Ascending aorta (tissue), 2 donors: Measurements from ENCODE around the gene KL. TPM values are rescaled to one million over a fixed set of nuclear protein-coding genes. Genes with fewer than 3 reads are reported as not detected.

Experiments
- DNase-seq, 2 donors: peaks; one replicate each; pipeline ENCODE4 v3.0.0-alpha.2; 2019; ENCODE audit warnings: low spot score in 2 of 2
- H3K27ac ChIP-seq, 2 donors: fragments of 200-600 bp; sonication (generic); one replicate each; pipeline ENCODE4 v1.5.1; 2016 to 2017; ENCODE audit warnings: mild to moderate bottlenecking in 1 of 2
- H3K27me3 ChIP-seq: fragments of 200-600 bp; sonication (generic); one replicate; pipeline ENCODE4 v1.5.1; 2017
- H3K36me3 ChIP-seq, 2 donors: fragments of 200-600 bp; sonication (generic); one replicate each; pipeline ENCODE4 v1.5.1; 2016
- H3K4me1 ChIP-seq, 2 donors: fragments of 200-600 bp; sonication (generic); one replicate each; pipeline ENCODE4 v1.5.1; 2016 to 2017; ENCODE audit warnings: mild to moderate bottlenecking in 1 of 2
- H3K4me3 ChIP-seq, 2 donors: fragments of 200-600 bp; sonication (generic); one replicate each; pipeline ENCODE4 v1.5.1; 2016 to 2017; ENCODE audit warnings: mild to moderate bottlenecking in 1 of 2
- H3K9me3 ChIP-seq, 2 donors: fragments of 200-600 bp; sonication (generic); one replicate each; pipeline ENCODE4 v1.5.1; 2016
- intact Hi-C: fragments of 100-400 bp; cut with DNase I; formaldehyde crosslinking; loops from one replicate; pipeline ENCODE4 v1.15.1; 2023
- total RNA-seq: library from RNA; depleted of rRNA; stranded (reverse); fragments of >200 nt; gene quantifications from one replicate; pipeline ENCODE4 v1.1.0, GENCODE V29; 2016
- TF ChIP-seq, protein P1 (sequence below), 3 experiments: fragments of 200-600 bp in 2 of 3; fragments of 450-650 bp in 1 of 3; sonication (generic) in 2 of 3; IDR thresholded peaks; one replicate each; pipeline ENCODE4 v1.5.1; 2016 to 2019; ENCODE audit warnings: antibody characterized with exemption in 3 of 3, mild to moderate bottlenecking in 1 of 3, moderate library complexity in 1 of 3

KL gene
- total RNA-seq, 1 donor from 2014 or later = 3.7 TPM

DNA sequence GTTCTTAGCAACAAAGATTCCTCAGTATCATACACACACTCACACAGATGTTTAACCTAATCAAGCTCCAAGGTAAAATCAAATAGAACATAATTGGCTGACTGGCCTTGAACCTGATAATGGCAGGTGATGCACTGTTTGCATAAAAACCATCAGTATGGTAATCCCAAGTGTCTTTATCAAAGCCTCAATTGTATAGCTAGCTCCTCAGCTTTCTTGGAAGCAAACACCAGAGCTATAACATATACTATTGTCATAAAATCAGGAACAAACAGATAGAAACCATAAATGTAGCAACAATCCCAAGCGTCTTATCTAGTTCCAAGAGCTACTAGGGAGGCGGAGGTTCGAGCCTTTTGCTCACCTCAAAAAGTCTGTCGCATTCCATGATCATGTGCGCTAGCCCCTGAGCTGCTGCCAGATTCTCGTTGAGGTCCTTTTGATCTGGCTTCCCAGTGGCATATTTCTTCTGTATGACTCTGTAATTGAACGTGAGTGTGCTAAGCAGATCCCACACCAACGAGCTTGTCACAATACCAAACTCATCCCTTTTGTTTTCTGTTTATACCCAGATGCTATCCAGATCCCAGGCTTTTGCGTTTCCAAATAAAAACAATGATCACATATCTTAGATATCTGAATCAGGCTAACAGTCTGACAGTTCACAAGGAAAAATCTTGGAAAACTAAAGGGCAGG is 95.3 kb downstream of the KL start:
- peak overlapping the region; percentile 64 to 81 for H3K27ac ChIP-seq

GRCh38 chr13:33112766-33113165 is 96.5 kb downstream of the KL start:
- H3K36me3 ChIP-seq = peaks cover 40 to 42% of the 10 kb centered on the region in 2 donors
- intact Hi-C loops = loop anchor here (5.0 to 10.0 kb wide), 2 partner anchors 430 to 502 kb away; no protein-coding TSS in a partner anchor
- no peak overlapping the region for H3K4me3 ChIP-seq
- no peaks in the 10 kb centered on the region for H3K27me3 ChIP-seq
- no peak for DNase-seq
- TF ChIP-seq, protein P1, sequence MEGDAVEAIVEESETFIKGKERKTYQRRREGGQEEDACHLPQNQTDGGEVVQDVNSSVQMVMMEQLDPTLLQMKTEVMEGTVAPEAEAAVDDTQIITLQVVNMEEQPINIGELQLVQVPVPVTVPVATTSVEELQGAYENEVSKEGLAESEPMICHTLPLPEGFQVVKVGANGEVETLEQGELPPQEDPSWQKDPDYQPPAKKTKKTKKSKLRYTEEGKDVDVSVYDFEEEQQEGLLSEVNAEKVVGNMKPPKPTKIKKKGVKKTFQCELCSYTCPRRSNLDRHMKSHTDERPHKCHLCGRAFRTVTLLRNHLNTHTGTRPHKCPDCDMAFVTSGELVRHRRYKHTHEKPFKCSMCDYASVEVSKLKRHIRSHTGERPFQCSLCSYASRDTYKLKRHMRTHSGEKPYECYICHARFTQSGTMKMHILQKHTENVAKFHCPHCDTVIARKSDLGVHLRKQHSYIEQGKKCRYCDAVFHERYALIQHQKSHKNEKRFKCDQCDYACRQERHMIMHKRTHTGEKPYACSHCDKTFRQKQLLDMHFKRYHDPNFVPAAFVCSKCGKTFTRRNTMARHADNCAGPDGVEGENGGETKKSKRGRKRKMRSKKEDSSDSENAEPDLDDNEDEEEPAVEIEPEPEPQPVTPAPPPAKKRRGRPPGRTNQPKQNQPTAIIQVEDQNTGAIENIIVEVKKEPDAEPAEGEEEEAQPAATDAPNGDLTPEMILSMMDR (IDR thresholded peaks at IDR 0.05) = no peak
- H3K9me3 ChIP-seq = no peaks in the 10 kb centered on the region
- H3K27ac ChIP-seq = peak overlapping the region; percentile 64 to 81
- peaks cover 21 to 43% of the 10 kb centered on the region in 2 donors for H3K4me1 ChIP-seq

More for the DNA sequence above, 95.3 kb downstream of the KL start:
- intact Hi-C loops = loop anchor here (2.0 to 10.0 kb wide), 3 partner anchors 41 to 503 kb away; no protein-coding TSS in a partner anchor
- DNase-seq = no peak
- no peaks in the 10 kb centered on the region for H3K27me3 ChIP-seq
- no peaks in the 10 kb centered on the region for H3K9me3 ChIP-seq
- H3K4me3 ChIP-seq = no peak overlapping the region
- peaks cover 24 to 47% of the 10 kb centered on the region in 2 donors for H3K4me1 ChIP-seq
- TF ChIP-seq, protein P1 (IDR thresholded peaks at IDR 0.05) = peak in 1 of 3 experiments; percentile 6
- H3K36me3 ChIP-seq = peaks cover 33 to 38% of the 10 kb centered on the region in 2 donors

DNA sequence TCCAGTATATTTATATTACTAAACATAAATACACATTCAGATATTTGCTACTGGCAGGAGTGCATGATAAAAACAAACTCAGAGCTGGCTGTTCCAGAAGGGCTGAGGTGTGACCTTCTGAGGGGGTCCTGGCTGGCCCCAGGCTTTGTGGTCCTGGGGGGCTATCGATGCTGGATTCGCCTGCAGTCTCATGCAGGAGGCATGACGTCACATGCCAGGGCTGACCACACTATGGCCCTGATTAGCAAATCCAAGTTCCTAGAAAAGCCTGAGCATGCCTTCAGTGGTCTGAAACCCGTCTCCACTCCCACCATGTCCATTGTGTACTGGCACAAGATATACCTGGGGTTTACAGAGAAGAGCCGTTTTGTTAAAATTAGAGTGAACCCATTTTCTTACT is 97.9 kb downstream of the KL start:
- Histone ChIP-seq H3K27ac (no peak overlapping the region), H3K4me1 (peaks cover 17 to 35% of the 10 kb centered on the region in 2 donors), H3K36me3 (peaks cover 43 to 51% of the 10 kb centered on the region in 2 donors), H3K27me3 (no peaks in the 10 kb centered on the region), H3K4me3 (no peak overlapping the region), H3K9me3 (no peaks in the 10 kb centered on the region)
- TF ChIP-seq, protein P1 (IDR thresholded peaks at IDR 0.05) = no peak
- DNase-seq = no peak
- intact Hi-C loops = loop anchor here (5.0 to 10.0 kb wide), 2 partner anchors 428 to 501 kb away; no protein-coding TSS in a partner anchor

DNA sequence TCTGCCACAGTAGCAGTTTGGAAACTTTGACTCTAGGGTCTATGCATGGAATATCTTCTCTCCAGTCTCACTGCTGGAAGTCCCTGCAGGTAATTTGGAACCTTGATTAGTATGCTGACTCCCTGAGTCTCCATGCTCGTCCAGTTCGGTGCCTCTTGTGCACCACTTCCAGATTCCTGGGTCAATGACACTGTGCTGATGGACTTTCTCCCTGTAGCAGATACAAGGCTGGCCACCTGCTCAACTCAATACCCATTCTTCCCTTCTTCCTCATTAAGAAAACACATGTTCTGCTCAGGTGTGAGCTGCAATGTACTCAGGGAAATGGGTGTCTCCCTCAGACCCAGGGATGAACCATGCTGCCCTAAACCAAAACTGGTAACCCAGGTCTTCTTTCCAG is 99.1 kb downstream of the KL start:
- no peaks in the 10 kb centered on the region for H3K27me3 ChIP-seq
- peaks cover 37 to 60% of the 10 kb centered on the region in 2 donors for H3K36me3 ChIP-seq
- TF ChIP-seq, protein P1 (IDR thresholded peaks at IDR 0.05) = no peak
- H3K27ac ChIP-seq = no peak overlapping the region
- no peak for DNase-seq
- H3K9me3 ChIP-seq = no peaks in the 10 kb centered on the region
- no peak overlapping the region for H3K4me3 ChIP-seq
- H3K4me1 ChIP-seq = peaks cover 7 to 27% of the 10 kb centered on the region in 2 donors
- intact Hi-C loops = loop anchor here (10.0 kb wide), 1 partner anchor 500 kb away; no protein-coding TSS in a partner anchor
